Astrocyte (in vitro differentiated cells and primary cell): ENCODE data around the gene OPN5.
"Not testable (repeated sequence)": the region's sequence is repeated elsewhere in the genome, so short reads cannot be mapped to it uniquely, and the experiment has no call there.

ENCODE experiments used
- EZH2 ChIP-seq: IDR thresholded peaks from 2 replicates; pipeline ENCODE4 v1.6.1; 2012; ENCODE audit warnings: mild to moderate bottlenecking, low read length, inconsistent platforms; ENCODE audit not compliant: insufficient read depth
- TF ChIP-seq, protein P1 (sequence below): IDR thresholded peaks from 2 replicates; pipeline ENCODE4 v1.5.1; 2011; ENCODE audit warnings: low read depth, mild to moderate bottlenecking, inconsistent platforms, low read length, moderate library complexity; ENCODE audit not compliant: insufficient read depth

DNA sequence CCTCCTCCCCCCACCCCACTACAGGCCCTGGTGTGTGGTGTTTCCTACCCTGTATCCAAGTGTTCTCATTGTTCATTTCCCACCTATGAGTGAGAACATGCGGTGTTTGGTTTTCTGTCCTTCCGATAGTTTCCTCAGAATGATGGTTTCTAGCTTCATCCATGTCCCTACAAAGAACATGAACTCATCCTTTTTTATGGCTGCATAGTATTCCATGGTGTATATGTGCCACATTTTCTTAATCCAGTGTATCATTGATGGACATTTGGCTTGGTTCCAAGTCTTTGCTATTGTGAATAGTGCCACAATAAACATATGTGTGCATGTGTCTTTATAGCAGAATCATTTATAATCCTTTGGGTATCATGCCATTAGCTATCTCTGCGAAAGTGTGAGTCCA is 36.6 kb upstream of the OPN5 start:
- TF ChIP-seq, protein P1, sequence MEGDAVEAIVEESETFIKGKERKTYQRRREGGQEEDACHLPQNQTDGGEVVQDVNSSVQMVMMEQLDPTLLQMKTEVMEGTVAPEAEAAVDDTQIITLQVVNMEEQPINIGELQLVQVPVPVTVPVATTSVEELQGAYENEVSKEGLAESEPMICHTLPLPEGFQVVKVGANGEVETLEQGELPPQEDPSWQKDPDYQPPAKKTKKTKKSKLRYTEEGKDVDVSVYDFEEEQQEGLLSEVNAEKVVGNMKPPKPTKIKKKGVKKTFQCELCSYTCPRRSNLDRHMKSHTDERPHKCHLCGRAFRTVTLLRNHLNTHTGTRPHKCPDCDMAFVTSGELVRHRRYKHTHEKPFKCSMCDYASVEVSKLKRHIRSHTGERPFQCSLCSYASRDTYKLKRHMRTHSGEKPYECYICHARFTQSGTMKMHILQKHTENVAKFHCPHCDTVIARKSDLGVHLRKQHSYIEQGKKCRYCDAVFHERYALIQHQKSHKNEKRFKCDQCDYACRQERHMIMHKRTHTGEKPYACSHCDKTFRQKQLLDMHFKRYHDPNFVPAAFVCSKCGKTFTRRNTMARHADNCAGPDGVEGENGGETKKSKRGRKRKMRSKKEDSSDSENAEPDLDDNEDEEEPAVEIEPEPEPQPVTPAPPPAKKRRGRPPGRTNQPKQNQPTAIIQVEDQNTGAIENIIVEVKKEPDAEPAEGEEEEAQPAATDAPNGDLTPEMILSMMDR, result not testable (repeated sequence)
- not testable (repeated sequence) for TF ChIP-seq EZH2
